Breast epithelium (tissue), 3 donors: ENCODE results near the gene TMEM126A.

Experiments used
- CTCF ChIP-seq, 3 donors: fragments of 450-650 bp; IDR thresholded peaks; one replicate each; pipeline ENCODE4 v1.5.1; 2016 to 2017; ENCODE audit warnings: antibody characterized with exemption in 3 of 3, mild to moderate bottlenecking in 3 of 3, moderate library complexity in 3 of 3
- POLR2A ChIP-seq: fragments of 450-650 bp; IDR thresholded peaks from one replicate; pipeline ENCODE4 v1.6.1; 2016; ENCODE audit warnings: antibody characterized with exemption, mild to moderate bottlenecking, moderate library complexity

GRCh38 chr11:85643191-85643614 lies 4.6 kb upstream of the TMEM126A start:
- TF ChIP-seq CTCF (IDR thresholded peaks at IDR 0.05) (no peak), POLR2A (no peak)
